Caco-2 (cell line): ENCODE data around the gene SMDT1. TPM values are rescaled to one million over a fixed set of nuclear protein-coding genes. Genes with fewer than 3 reads are reported as not detected.

Experiments used
- BruUV-seq: library from RNA; stranded (reverse); fragments of 400-500 nt; replicated peaks from 2 replicates; lab custom pipeline; 2021; lab: Mats Ljungman, UMichigan
- CTCF ChIA-PET: fragments of 300-600 bp; sonication (Branson Sonifier 250); formaldehyde crosslinking; loops from one replicate; lab custom pipeline; 2022; ENCODE audit warnings: antibody characterized with exemption; lab: Charles Lee
- POLR2A ChIA-PET: fragments of 300-600 bp; sonication (Branson Sonifier 250); formaldehyde crosslinking; loops from one replicate; lab custom pipeline; 2022; ENCODE audit warnings: antibody characterized with exemption; lab: Charles Lee
- DNase-seq, 2 experiments: peaks; one replicate each; pipeline versions ENCODE4 v3.0.0 to v3.0.0-alpha.2; 2020 to 2022
- H3K27me3 ChIP-seq: replicated peaks from 2 replicates; pipeline ENCODE4 v1.6.0; 2011; ENCODE audit warnings: low read length; ENCODE audit not compliant: control insufficient read depth, insufficient read depth
- H3K36me3 ChIP-seq: 2 replicates; pipeline ENCODE4 v1.5.1; 2011; ENCODE audit warnings: low read length; ENCODE audit not compliant: control insufficient read depth, insufficient read depth
- H3K4me1 ChIP-seq: fragments of 250-450 bp; sonication (Bioruptor Pico); 2 replicates; pipeline ENCODE4 v1.5.1; 2020; ENCODE audit warnings: mild to moderate bottlenecking
- H3K4me3 ChIP-seq: 2 replicates; pipeline ENCODE4 v1.5.1; 2011; ENCODE audit warnings: low read depth, mild to moderate bottlenecking, control low read depth, low read length
- H3K9me3 ChIP-seq: fragments of 250-450 bp; sonication (Bioruptor Pico); 2 replicates; pipeline ENCODE4 v1.5.1; 2020; ENCODE audit warnings: mild to moderate bottlenecking, moderate library complexity
- H3K27ac Mint-ChIP-seq: one replicate; pipeline ENCODE4 v1.8.0; 2022; ENCODE audit warnings: mixed read lengths; ENCODE audit not compliant: unreplicated experiment
- H3K27me3 Mint-ChIP-seq: one replicate; pipeline ENCODE4 v1.8.0; 2022; ENCODE audit warnings: mixed read lengths; ENCODE audit not compliant: insufficient read depth, unreplicated experiment
- H3K36me3 Mint-ChIP-seq: one replicate; pipeline ENCODE4 v1.8.0; 2022; ENCODE audit warnings: mild to moderate bottlenecking, mixed read lengths; ENCODE audit not compliant: insufficient read depth, unreplicated experiment
- H3K4me1 Mint-ChIP-seq: one replicate; pipeline ENCODE4 v1.8.0; 2022; ENCODE audit warnings: low read depth, mixed read lengths; ENCODE audit not compliant: unreplicated experiment
- H3K4me3 Mint-ChIP-seq: one replicate; pipeline ENCODE4 v1.8.0; 2022; ENCODE audit warnings: mild to moderate bottlenecking, moderate library complexity, mixed read lengths; ENCODE audit not compliant: unreplicated experiment
- H3K9me3 Mint-ChIP-seq: one replicate; pipeline ENCODE4 v1.8.0; 2022; ENCODE audit warnings: mixed read lengths; ENCODE audit not compliant: unreplicated experiment
- intact Hi-C: fragments of 100-400 bp; cut with micrococcal nuclease; formaldehyde crosslinking; loops from one replicate; pipeline ENCODE4 v1.10.0; 2022; ENCODE audit not compliant: unreplicated experiment
- total RNA-seq: library from RNA; stranded (reverse); gene quantifications from 2 replicates; pipeline ENCODE4 v1.2.3, GENCODE V29; 2022
- TF ChIP-seq, protein P1 (sequence below), 2 experiments: fragments of 200-600 bp in 1 of 2; IDR thresholded peaks; 1 replicate in 1 of 2; 2 replicates in 1 of 2; pipeline versions ENCODE4 v1.5.1 to v1.8.0; 2011 to 2022; ENCODE audit warnings: antibody characterized with exemption in 1 of 2, control low read depth in 1 of 2, inconsistent platforms in 1 of 2, low read depth in 1 of 2, low read length in 1 of 2, mild to moderate bottlenecking in 1 of 2, moderate library complexity in 1 of 2; ENCODE audit not compliant: insufficient read depth in 1 of 2, severe bottlenecking in 1 of 2, unreplicated experiment in 1 of 2

SMDT1 gene
- total RNA-seq, 1 experiment from 2014 or later: 68.6 TPM

DNA sequence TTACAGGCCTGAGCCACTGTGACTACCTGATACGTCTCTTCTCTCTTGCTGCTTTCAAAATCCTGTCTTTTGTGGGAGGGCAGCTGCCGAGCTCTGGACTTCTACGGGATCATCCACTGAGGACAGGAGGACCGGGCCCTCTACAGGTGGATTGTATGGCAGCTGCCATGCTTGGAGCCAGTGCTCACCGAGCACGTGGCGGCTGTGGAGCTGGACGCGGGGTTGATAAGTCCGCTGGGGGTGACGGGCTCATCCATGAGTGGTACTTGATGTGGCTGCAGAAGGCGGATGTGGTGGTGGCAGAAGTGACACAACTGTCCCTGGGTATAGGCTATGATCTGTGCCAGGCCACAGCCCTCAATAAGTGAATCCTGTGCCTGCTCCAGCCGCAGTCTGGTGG is 53.0 kb downstream of the SMDT1 start:
- Histone ChIP-seq H3K27me3 (no peaks in the 10 kb centered on the region), H3K4me1 (no peaks in the 10 kb centered on the region), H3K9me3 (no peaks in the 10 kb centered on the region), H3K36me3 (no peaks in the 10 kb centered on the region), H3K4me3 (no peak overlapping the region)
- no peaks in the 10 kb centered on the region for H3K9me3 Mint-ChIP-seq
- no peaks in the 10 kb centered on the region for H3K27me3 Mint-ChIP-seq
- TF ChIP-seq, protein P1, sequence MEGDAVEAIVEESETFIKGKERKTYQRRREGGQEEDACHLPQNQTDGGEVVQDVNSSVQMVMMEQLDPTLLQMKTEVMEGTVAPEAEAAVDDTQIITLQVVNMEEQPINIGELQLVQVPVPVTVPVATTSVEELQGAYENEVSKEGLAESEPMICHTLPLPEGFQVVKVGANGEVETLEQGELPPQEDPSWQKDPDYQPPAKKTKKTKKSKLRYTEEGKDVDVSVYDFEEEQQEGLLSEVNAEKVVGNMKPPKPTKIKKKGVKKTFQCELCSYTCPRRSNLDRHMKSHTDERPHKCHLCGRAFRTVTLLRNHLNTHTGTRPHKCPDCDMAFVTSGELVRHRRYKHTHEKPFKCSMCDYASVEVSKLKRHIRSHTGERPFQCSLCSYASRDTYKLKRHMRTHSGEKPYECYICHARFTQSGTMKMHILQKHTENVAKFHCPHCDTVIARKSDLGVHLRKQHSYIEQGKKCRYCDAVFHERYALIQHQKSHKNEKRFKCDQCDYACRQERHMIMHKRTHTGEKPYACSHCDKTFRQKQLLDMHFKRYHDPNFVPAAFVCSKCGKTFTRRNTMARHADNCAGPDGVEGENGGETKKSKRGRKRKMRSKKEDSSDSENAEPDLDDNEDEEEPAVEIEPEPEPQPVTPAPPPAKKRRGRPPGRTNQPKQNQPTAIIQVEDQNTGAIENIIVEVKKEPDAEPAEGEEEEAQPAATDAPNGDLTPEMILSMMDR (IDR thresholded peaks at IDR 0.05; ENCODE audit: insufficient read depth in 1 of 2, low read depth in 1 of 2, low read length in 1 of 2, severe bottlenecking in 1 of 2, unreplicated experiment in 1 of 2): no peak
- ChIA-PET CTCF (interaction anchor here (0.6 to 1.2 kb wide), 2 partner anchors 42 to 86 kb away, joined by 3 read pairs; partner anchors contain the start of gene NDUFA6), POLR2A (no interaction called here)
- BruUV-seq: no TSS peak
- no peak overlapping the region for H3K4me3 Mint-ChIP-seq
- DNase-seq: no peak
- intact Hi-C loops: no loop called here
- peaks cover 22% of the 10 kb centered on the region for H3K36me3 Mint-ChIP-seq
- peak overlapping the region; percentile 66 for H3K27ac Mint-ChIP-seq
- no peaks in the 10 kb centered on the region for H3K4me1 Mint-ChIP-seq

Other genes starting within 250 kb of the SMDT1 start
- gene SREBF2, start 246.6 kb upstream of the SMDT1 start, total RNA-seq: 134 and 150 TPM in 2 replicates
- gene SHISA8, start 164.6 kb upstream of the SMDT1 start, total RNA-seq: 1.4 and 2.2 TPM in 2 replicates
- 2.2 and 2.4 TPM in 2 replicates for gene TNFRSF13C, start 152.9 kb upstream of the SMDT1 start, total RNA-seq
- 44.1 and 46.4 TPM in 2 replicates for gene CENPM, start 132.5 kb upstream of the SMDT1 start, total RNA-seq
- gene SEPTIN3, start 110.3 kb upstream of the SMDT1 start, total RNA-seq: 2.2 TPM in 2 replicates
- gene WBP2NL, start 80.9 kb upstream of the SMDT1 start, total RNA-seq: 1.00 and 1.0 TPM in 2 replicates
- 27.8 and 28.3 TPM in 2 replicates for gene NAGA, start 8.9 kb upstream of the SMDT1 start, total RNA-seq
- gene PHETA2, start 5.5 kb upstream of the SMDT1 start, total RNA-seq: 19.7 and 19.8 TPM in 2 replicates
- gene NDUFA6, start 11.1 kb downstream of the SMDT1 start, total RNA-seq: 119 and 124 TPM in 2 replicates
- gene CYP2D6, start 51.1 kb downstream of the SMDT1 start, total RNA-seq: 1.7 TPM in 2 replicates
- 81.7 and 82.7 TPM in 2 replicates for gene TCF20, start 191.0 kb downstream of the SMDT1 start, total RNA-seq